Stimulated activated CD4-positive, alpha-beta T cell treated with anti-CD3 and anti-CD28 coated beads, Interleukin-12 subunit alpha, Interleukin-12 subunit beta, amount 100 ng/mL, for 24 hours (primary cell): ENCODE results near the gene C1orf167.
A peak's percentile ranks its signal among the peaks of the same experiment; 100 is the strongest.

ENCODE experiments used
- DNase-seq, 2 experiments: peaks; one replicate each; pipeline ENCODE4 v3.0.0-alpha.2; 2020; ENCODE audit warnings: low read depth in 2 of 2

The C1orf167 gene

GRCh38 chr1:11761988-11762406, at the start of gene C1orf167:
TSS of gene C1orf167 (plus strand) at chr1:11762193. CDS start at chr1:11764401, 2,208 bp downstream.
- peak in 1 of 2 experiments; percentile 11 for DNase-seq

GRCh38 chr1:11712285-11712684, 49.7 kb upstream of the C1orf167 start:
- DNase-seq: no peak

- no peak for DNase-seq
Observed at GRCh38 chr1:11713095-11713494, 48.9 kb upstream of the C1orf167 start.

- DNase-seq: no peak
Observed at GRCh38 chr1:11714831-11715575, 47.0 kb upstream of the C1orf167 start.

GRCh38 chr1:11719313-11720032, 42.5 kb upstream of the C1orf167 start:
- peak; percentile 67 to 84 for DNase-seq

- DNase-seq: no peak
Observed at GRCh38 chr1:11720033-11720376, 42.0 kb upstream of the C1orf167 start.

- DNase-seq: no peak
Observed at GRCh38 chr1:11720525-11720924, 41.5 kb upstream of the C1orf167 start.

GRCh38 chr1:11721311-11721710, 40.7 kb upstream of the C1orf167 start:
- no peak for DNase-seq

- DNase-seq: no peak
Observed at GRCh38 chr1:11722538-11722937, 39.5 kb upstream of the C1orf167 start.

- no peak for DNase-seq
Observed at GRCh38 chr1:11725616-11726015, 36.4 kb upstream of the C1orf167 start.

- DNase-seq: no peak
Observed at GRCh38 chr1:11727119-11727518, 34.9 kb upstream of the C1orf167 start.

GRCh38 chr1:11728126-11728806, 33.7 kb upstream of the C1orf167 start:
- DNase-seq: no peak

- no peak for DNase-seq
Observed at GRCh38 chr1:11729155-11729497, 32.9 kb upstream of the C1orf167 start.

GRCh38 chr1:11729498-11730428, 32.2 kb upstream of the C1orf167 start:
- DNase-seq: no peak

- DNase-seq: no peak
Observed at GRCh38 chr1:11730429-11730891, 31.5 kb upstream of the C1orf167 start.

GRCh38 chr1:11731691-11732283, 30.2 kb upstream of the C1orf167 start:
- no peak for DNase-seq

- no peak for DNase-seq
Observed at GRCh38 chr1:11733306-11733705, 28.7 kb upstream of the C1orf167 start.

- no peak for DNase-seq
Observed at GRCh38 chr1:11735531-11735853, 26.5 kb upstream of the C1orf167 start.

- peak; percentile 78 to 90 for DNase-seq
Observed at GRCh38 chr1:11735854-11736745, 25.9 kb upstream of the C1orf167 start, which contains the start of gene AGTRAP. TSS of gene AGTRAP (plus strand) at chr1:11736136. CDS start at chr1:11736209, 73 bp downstream.
